GM19239 (cell line): ENCODE data around the gene TMEM9.
A peak's percentile ranks its signal among the peaks of the same experiment; 100 is the strongest.

ENCODE experiments used
- DNase-seq: peaks from one replicate; pipeline ENCODE4 v3.0.0; 2011; ENCODE audit warnings: low spot score; ENCODE audit not compliant: insufficient read length
- FAIRE-seq: peaks from 2 replicates; lab custom pipeline; 2011; peaks lifted over from hg19 to GRCh38; lab: Jason Lieb, UNC

Gene TMEM9

GRCh38 chr1:201090541-201090940, 63.7 kb downstream of the TMEM9 start:
- FAIRE-seq = no peak
- no peak for DNase-seq

GRCh38 chr1:201089596-201089995, 64.7 kb downstream of the TMEM9 start:
- DNase-seq (no peak), FAIRE-seq (no peak)

GRCh38 chr1:201088901-201089525, 65.3 kb downstream of the TMEM9 start:
- FAIRE-seq (no peak), DNase-seq (no peak)

GRCh38 chr1:201088395-201088794, 65.9 kb downstream of the TMEM9 start:
- DNase-seq (no peak), FAIRE-seq (no peak)

GRCh38 chr1:201085902-201086735, 68.2 kb downstream of the TMEM9 start:
- no peak for FAIRE-seq

More at GRCh38 chr1:201085902-201086735, 68.2 kb downstream of the TMEM9 start:
- DNase-seq = peak; percentile 40
